ENCODE measurements around the gene OLFML2A.

OLFML2A gene

DNA sequence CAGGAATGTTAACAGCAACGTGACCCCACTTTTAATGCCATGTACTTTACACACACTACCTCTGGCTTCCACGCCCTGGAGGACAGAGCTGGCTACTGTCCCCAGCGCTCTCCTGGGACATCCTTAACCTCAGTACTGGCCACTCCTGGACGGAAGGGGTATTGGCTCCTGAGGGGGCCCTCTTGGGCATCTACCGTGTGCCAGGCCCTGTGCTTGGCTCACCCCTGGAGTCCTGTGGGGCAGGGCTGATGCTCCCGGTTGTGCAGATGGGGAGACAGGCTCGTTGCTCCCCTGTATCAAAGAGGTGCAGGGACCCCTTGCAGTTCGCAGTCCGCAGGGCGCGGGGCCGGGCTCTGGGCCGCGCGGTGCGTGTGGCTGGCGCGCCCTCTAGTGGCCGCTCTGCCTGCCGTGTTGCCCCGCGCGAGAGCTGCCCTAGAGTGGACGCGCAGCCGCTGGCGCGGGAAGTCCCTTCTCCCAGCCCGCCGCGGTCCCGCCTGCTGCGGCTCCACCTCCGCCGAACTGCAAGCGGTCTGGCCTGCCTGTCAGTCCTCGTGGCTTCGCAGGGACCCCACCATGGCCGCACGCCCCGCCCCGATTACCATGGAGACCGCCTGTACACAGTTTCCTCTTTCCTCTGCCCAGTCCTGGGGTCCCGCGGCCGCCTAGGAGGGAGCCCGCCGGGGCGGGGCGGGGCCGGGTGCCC lies 76.0 kb downstream of the OLFML2A start, which contains the start of gene WDR38:
Gene WDR38, plus strand, starts transcription at position 632 of the 703 bp plus-strand sequence. CDS start 72 bp downstream, outside the sequence.
- DNase-seq (ENCODE audit: low read depth in 3 of 3): peak; percentile 39 to 74 (median 55)

- DNase-seq (ENCODE audit: low read depth in 3 of 3): no peak
Observed at GRCh38 chr9:124853605-124854143, 76.7 kb downstream of the OLFML2A start.

DNA sequence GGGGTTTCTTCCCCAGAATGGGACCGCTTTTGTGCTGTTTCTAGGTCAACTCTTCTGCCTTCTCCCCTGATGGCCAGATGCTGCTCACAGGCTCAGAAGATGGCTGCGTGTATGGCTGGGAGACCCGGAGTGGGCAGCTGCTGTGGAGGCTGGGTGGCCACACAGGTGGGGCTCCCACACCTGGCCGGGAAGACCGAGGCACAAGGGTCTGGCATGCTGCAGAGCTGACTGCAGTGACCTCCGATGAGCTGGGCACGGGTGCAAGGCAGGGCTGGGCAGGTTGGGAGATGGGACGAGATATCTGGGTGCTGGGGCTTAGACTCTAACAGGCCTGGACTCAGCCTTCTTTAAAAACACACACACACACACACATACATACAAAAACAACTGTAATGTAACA lies 77.2 kb downstream of the OLFML2A start:
- no peak for DNase-seq (ENCODE audit: low read depth in 3 of 3)

DNA sequence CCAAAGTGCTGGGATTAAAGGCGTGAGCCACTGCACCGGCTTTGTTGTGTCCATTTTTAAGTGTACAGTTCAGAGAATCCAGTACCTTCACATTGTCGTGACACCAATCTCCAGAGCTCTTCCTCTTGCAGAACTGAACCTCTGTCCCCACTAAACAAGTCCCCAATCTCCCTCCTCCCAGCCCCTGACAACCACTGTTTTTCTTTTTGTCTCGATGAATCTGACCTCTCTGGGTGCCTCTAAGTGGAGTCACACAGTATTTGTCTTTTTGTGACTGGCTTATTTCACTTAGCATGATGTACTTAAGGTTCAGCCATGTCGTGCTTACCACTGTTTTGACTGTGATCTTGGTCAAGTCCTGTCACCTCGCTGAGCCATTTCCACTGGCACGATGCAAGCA lies 77.9 kb downstream of the OLFML2A start:
- DNase-seq (ENCODE audit: low read depth in 3 of 3): no peak

GRCh38 chr9:124855566-124855943 lies 78.6 kb downstream of the OLFML2A start:
- no peak for DNase-seq (ENCODE audit: low read depth in 3 of 3)

GRCh38 chr9:124855944-124856765 lies 79.2 kb downstream of the OLFML2A start:
- peak in 1 of 3 experiments; percentile 39 for DNase-seq (ENCODE audit: low read depth in 3 of 3)

DNA sequence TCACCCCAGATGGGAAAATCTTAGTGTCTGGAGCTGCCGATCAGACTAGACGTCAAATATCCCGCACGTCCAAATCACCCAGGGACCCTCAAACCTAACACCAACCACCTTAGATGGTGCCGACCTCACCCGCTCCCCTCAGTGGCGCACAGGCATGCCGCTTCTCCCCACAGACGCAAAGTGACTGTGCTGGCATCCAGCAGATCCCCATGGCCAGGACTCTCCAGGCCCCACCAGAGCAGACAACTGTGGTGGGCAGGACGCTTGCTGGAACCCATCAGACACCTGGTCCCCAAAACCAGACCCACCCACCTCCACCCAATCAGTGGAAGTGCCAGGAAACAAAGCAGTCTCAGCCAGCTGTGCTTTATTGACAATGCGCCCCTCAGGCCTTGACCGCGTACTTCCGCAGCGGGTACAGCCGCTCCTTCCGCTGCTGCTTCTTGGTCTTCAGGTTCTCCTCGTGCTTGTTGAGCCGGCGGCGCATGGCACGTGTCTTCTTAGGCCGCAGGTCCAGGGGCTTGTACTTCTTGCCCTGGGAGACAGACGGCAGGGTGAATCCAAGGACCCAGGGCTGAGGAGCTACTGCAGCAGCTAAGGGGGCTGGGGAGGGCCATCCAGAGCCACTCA lies 80.7 kb downstream of the OLFML2A start:
- DNase-seq (ENCODE audit: low read depth in 3 of 3): no peak

- no peak for DNase-seq (ENCODE audit: low read depth in 3 of 3)
Observed at GRCh38 chr9:124858330-124859046, 81.6 kb downstream of the OLFML2A start.

DNA sequence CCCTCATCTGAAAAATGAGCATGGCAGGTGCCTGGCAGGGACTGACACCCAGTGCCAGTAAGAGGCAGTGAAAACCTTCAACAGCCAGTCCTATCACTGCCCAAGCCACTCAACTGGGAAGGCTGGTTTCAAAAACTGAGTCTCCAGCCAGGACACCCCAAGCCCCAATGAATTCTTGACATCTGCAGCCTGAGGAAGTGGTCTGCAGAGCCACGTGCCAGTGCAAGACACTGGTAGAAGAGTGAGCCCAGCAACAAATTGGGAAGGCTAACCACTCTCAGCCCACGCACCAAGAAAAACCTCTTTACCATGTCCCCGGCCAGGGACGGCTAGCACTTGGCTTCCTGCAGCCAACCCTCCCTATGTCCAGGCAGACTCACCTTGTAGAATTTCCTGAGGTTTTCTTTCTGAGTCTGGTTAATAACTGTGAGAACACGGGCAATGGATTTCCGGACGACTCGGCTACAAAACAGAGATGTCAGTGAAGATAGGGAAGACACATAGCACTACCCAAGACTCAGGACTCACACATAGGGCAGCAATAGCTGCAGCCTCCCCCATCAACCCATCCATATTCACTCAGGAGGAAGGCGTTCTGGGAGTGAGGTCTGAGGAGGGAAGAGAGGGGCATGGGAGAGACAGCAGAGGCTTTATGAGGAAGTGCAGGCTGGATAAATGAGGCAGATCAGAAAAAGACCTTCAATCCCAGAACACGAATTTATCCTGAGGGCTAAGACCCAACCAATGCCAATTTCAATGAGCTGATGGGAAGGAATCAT lies 83.1 kb downstream of the OLFML2A start:
- no peak for DNase-seq (ENCODE audit: low read depth in 3 of 3)

- DNase-seq (ENCODE audit: low read depth in 3 of 3): no peak
Observed at GRCh38 chr9:124860582-124861341, 83.8 kb downstream of the OLFML2A start.

DNA sequence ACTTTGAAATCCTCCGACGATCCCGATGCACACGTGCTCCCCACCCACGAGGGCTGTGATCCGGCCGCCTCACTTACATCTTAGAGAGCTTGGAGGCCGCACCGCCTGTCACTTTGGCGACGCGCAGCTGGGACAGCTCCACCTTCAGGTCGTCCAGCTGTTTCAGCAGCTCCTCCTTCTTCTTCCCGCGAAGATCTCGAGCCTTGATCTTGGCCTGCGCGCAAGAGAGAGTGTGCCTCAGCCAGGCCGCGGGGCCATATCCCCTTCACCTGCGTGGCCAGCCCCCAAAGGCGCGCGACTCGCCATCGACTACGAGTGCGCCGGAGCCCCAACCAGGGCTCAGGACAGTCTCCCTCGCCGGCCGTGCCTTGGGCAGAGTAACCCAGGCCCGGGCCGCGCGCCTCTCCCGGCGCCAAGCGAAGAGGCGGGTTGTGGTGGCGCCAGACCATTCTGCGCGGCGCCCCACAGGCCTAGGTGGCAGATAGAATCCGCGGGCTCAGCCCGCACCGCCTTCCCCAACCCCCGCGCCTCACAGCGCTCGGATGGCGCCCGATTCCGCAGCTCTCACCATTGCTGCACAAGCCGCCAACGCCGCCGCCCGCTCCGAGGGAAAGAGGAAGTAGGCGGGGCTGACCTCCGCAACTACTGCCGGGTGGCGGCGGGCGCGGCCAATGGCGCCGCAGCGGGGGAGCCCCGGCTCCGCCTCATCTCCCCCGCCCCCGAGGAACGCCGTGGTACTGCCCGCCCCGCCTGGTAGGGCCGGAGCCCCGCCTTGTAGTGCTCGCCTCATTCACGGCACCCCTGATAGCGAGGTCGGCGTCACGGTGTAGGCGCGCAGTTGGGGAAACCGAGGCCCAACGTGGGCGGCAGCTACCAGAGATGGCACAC lies 84.7 kb downstream of the OLFML2A start, which contains the start of the genes ARPC5L and RPL35:
Gene ARPC5L, plus strand, starts transcription at position 789 of the 888 bp plus-strand sequence. CDS start 7,161 bp downstream, outside the sequence.
Gene RPL35, minus strand, starts transcription at position 616 of the 888 bp plus-strand sequence. Its CDS starts 45 bp downstream, at position 571.
- DNase-seq (ENCODE audit: low read depth in 3 of 3): peak; percentile 92 to 95 (median 95)

DNA sequence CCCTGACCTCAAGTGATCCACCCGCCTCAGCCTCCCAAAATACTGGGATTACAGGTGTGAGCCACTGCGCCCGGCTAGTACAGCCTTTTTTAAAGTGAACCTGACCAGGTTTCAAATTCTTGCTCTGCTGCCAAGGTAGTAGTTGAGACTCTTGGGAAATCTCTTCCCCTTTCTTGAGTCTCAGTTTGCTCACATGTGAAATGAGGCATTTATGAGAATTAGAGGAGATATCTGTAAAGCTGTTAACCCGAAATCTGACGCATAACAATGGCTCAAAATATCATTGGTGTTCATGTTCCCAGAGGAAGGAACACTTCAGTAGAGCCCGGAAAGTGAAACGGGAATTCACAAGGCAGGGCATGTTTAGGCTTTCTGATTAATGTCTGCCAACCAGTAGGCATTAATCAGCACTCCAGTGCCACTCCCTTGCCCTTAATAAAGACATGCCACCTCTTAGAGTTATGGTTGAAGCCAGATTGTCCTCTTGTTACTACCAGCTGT lies 86.5 kb downstream of the OLFML2A start:
- DNase-seq (ENCODE audit: low read depth in 3 of 3): no peak

Data from stimulated activated CD4-positive, alpha-beta T cell treated with anti-CD3 and anti-CD28 coated beads, TNF-alpha, amount 100 ng/mL, for 24 hours (primary cell).